Fibroblast of lung (primary cell): Measurements from ENCODE around the gene L3MBTL4. TPM values are rescaled to one million over a fixed set of nuclear protein-coding genes. Genes with fewer than 3 reads are reported as not detected.
"Not testable (repeated sequence)": the region's sequence is repeated elsewhere in the genome, so short reads cannot be mapped to it uniquely, and the experiment has no call there.

Experiments used
- DNase-seq, 2 donors: peaks; one replicate each; pipeline versions ENCODE4 v3.0.0 to v3.0.0-alpha.2; 2010; ENCODE audit warnings: low read depth in 2 of 2
- H2AFZ ChIP-seq: 2 replicates; pipeline ENCODE4 v1.5.1; 2012; ENCODE audit warnings: low read length, control low read depth, inconsistent platforms
- H3K27ac ChIP-seq: 2 replicates; pipeline ENCODE4 v1.5.1; 2011; ENCODE audit warnings: low read length, control low read depth; ENCODE audit not compliant: insufficient read depth
- H3K27me3 ChIP-seq: 2 replicates; pipeline ENCODE4 v1.5.1; 2011; ENCODE audit warnings: mild to moderate bottlenecking, low read length; ENCODE audit not compliant: control insufficient read depth, insufficient read depth
- H3K36me3 ChIP-seq: 2 replicates; pipeline ENCODE4 v1.5.1; 2011; ENCODE audit warnings: low read length; ENCODE audit not compliant: control insufficient read depth, insufficient read depth
- H3K4me1 ChIP-seq: 2 replicates; pipeline ENCODE4 v1.5.1; 2011; ENCODE audit warnings: low read length; ENCODE audit not compliant: control insufficient read depth, insufficient read depth; ENCODE audit errors: extremely low read depth
- H3K4me2 ChIP-seq: 2 replicates; pipeline ENCODE4 v1.5.1; 2011; ENCODE audit warnings: low read length, control low read depth; ENCODE audit not compliant: insufficient read depth; ENCODE audit errors: extremely low read depth
- H3K4me3 ChIP-seq, 4 experiments: fragments of 200-600 bp in 1 of 4; sonication (generic) in 1 of 4; replicated peaks in 1 of 4; 2 replicates each; pipeline ENCODE4 v1.5.1; 2011 to 2016; ENCODE audit warnings: low read length in 4 of 4, low read depth in 3 of 4, mild to moderate bottlenecking in 3 of 4, control low read depth in 2 of 4, inconsistent platforms in 1 of 4, mixed read lengths in 1 of 4; ENCODE audit not compliant: insufficient read depth in 1 of 4; ENCODE audit errors: control extremely low read depth in 1 of 4
- H3K79me2 ChIP-seq: 2 replicates; pipeline ENCODE4 v1.5.1; 2012; ENCODE audit warnings: mild to moderate bottlenecking, low read length, inconsistent platforms; ENCODE audit not compliant: control insufficient read depth, insufficient read depth
- H3K9ac ChIP-seq: 2 replicates; pipeline ENCODE4 v1.5.1; 2011; ENCODE audit warnings: mild to moderate bottlenecking, low read length, control low read depth; ENCODE audit not compliant: insufficient read depth
- H3K9me3 ChIP-seq: 2 replicates; pipeline ENCODE4 v1.5.1; 2012; ENCODE audit warnings: low read depth, low read length; ENCODE audit not compliant: control insufficient read depth, insufficient read depth
- H4K20me1 ChIP-seq: 2 replicates; pipeline ENCODE4 v1.5.1; 2011; ENCODE audit warnings: low read length; ENCODE audit not compliant: control insufficient read depth, insufficient read depth; ENCODE audit errors: extremely low read depth
- EZH2 ChIP-seq: IDR thresholded peaks from 2 replicates; pipeline ENCODE4 v1.5.1; 2012; ENCODE audit warnings: low read length, control low read depth, mild to moderate bottlenecking; ENCODE audit errors: missing control alignments
- polyA plus RNA-seq, 2 donors: library from polyadenylated mRNA; depleted of rRNA in 1 of 2; stranded (reverse) in 1 of 2; unstranded in 1 of 2; fragments of >200 nt; gene quantifications; 2 replicates each; pipeline ENCODE4 v1.2.1, GENCODE V29; 2011 to 2012; ENCODE audit warnings: missing spikeins in 1 of 2
- total RNA-seq: library from RNA; depleted of rRNA; stranded (reverse); fragments of >200 nt; gene quantifications from 2 replicates; pipeline ENCODE4 v1.2.1, GENCODE V29; 2014
- TF ChIP-seq, protein P1 (sequence below), 2 donors: IDR thresholded peaks in 1 of 2; conservative IDR thresholded peaks in 1 of 2; 1 replicate in 1 of 2; 2 replicates in 1 of 2; pipeline ENCODE4 v1.5.1; 2011 to 2012; ENCODE audit warnings: low read length in 2 of 2, control low read depth in 1 of 2, inconsistent platforms in 1 of 2, low read depth in 1 of 2, mild to moderate bottlenecking in 1 of 2

Gene L3MBTL4
- total and polyA plus RNA-seq, 2 donors (not counting 1 experiment from before 2014, with no cell fraction given) = 0.06 to 0.33 TPM

DNA sequence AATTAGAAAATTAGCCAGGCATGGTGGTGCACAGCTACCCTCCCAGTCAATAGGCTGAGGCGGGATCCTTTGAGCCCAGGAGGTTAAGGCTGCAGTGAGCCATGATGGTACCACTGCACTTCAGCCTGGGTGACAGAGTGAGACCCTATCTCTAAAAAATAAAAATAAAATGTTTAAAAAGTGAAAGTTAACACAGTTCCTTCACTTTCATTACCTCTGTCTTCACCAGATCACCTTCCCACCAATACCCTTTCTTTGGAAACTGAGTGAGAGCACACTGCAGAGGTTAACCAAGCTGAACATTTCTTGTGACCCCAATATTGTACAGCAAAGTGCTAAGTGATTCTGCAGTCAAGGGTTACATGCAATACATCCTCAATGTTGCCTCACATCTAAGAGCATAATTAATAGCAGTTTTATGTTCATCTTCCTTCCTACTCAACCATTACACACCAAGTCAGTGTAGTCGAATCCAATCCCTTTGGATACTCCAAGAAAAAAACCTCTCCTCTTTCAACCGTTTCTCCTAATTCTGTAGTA is 1.7 kb downstream of the L3MBTL4 start:
- no peak for DNase-seq
- H3K4me2 ChIP-seq = no peak overlapping the region
- no peaks in the 10 kb centered on the region for H4K20me1 ChIP-seq
- H3K4me1 ChIP-seq = no peaks in the 10 kb centered on the region
- H3K36me3 ChIP-seq = no peaks in the 10 kb centered on the region
- TF ChIP-seq, protein P1, sequence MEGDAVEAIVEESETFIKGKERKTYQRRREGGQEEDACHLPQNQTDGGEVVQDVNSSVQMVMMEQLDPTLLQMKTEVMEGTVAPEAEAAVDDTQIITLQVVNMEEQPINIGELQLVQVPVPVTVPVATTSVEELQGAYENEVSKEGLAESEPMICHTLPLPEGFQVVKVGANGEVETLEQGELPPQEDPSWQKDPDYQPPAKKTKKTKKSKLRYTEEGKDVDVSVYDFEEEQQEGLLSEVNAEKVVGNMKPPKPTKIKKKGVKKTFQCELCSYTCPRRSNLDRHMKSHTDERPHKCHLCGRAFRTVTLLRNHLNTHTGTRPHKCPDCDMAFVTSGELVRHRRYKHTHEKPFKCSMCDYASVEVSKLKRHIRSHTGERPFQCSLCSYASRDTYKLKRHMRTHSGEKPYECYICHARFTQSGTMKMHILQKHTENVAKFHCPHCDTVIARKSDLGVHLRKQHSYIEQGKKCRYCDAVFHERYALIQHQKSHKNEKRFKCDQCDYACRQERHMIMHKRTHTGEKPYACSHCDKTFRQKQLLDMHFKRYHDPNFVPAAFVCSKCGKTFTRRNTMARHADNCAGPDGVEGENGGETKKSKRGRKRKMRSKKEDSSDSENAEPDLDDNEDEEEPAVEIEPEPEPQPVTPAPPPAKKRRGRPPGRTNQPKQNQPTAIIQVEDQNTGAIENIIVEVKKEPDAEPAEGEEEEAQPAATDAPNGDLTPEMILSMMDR (conservative IDR thresholded peaks at IDR 0.05 in 1 of 2, IDR thresholded peaks at IDR 0.05 in 1 of 2; ENCODE audit: low read depth in 1 of 2, low read length in 2 of 2) = no peak
- no peak for TF ChIP-seq EZH2
- H3K4me3 ChIP-seq = no peak overlapping the region
- no peak overlapping the region for H2AFZ ChIP-seq
- H3K9me3 ChIP-seq = no peaks in the 10 kb centered on the region
- peaks cover 5% of the 10 kb centered on the region for H3K27me3 ChIP-seq
- no peak overlapping the region for H3K27ac ChIP-seq
- no peak overlapping the region for H3K9ac ChIP-seq
- no peaks in the 10 kb centered on the region for H3K79me2 ChIP-seq

DNA sequence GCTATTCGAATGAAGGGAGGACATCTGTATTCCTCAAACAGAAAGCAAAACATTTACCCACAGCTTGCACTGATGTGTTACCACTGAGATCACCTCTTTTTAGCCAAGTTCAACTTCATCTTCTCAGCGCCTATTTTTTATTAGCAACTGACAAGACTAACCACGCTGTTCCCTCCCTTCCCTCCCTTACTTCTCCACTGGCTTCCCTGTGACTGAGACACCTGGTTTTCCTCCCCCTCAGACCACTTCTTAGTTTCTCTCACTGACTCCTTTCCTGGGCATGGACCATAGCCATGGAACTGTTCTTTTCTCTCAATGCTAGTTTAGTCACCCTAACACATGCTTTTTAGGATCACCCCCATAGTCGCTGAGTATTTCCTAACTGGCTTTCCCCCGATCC is 3.3 kb downstream of the L3MBTL4 start:
- H3K9me3 ChIP-seq = no peaks in the 10 kb centered on the region
- H3K27ac ChIP-seq = no peak overlapping the region
- H3K27me3 ChIP-seq = peaks cover 5% of the 10 kb centered on the region
- no peak overlapping the region for H3K4me3 ChIP-seq
- no peaks in the 10 kb centered on the region for H3K79me2 ChIP-seq
- TF ChIP-seq, protein P1 (conservative IDR thresholded peaks at IDR 0.05 in 1 of 2, IDR thresholded peaks at IDR 0.05 in 1 of 2; ENCODE audit: low read depth in 1 of 2, low read length in 2 of 2) = no peak
- H3K4me2 ChIP-seq = no peak overlapping the region
- H4K20me1 ChIP-seq = no peaks in the 10 kb centered on the region
- no peak for DNase-seq
- no peak overlapping the region for H3K9ac ChIP-seq
- no peak overlapping the region for H2AFZ ChIP-seq
- no peaks in the 10 kb centered on the region for H3K4me1 ChIP-seq
- H3K36me3 ChIP-seq = no peaks in the 10 kb centered on the region

DNA sequence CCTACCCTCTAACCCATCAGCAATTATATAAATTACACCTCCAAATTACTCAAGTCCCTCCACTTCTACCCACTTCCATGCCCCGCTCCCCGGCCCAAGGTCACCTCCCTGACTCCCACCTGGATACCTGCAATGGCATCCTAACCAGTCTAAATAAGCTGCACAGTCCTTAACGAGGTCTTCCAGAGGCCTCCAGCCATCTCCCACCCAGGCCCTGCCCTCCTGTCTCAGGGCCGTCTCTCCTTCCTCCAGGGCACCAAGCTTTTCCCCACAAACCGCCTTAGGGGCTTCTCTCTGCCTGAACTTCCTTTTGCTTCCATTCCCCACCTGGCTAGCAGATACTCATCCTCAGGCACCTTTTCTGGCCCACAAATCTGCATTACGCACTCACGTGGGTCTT is 4.8 kb downstream of the L3MBTL4 start:
- H3K9ac ChIP-seq = no peak overlapping the region
- no peak overlapping the region for H3K4me3 ChIP-seq
- H3K27ac ChIP-seq = no peak overlapping the region
- H3K27me3 ChIP-seq = peaks cover 5% of the 10 kb centered on the region
- H3K4me1 ChIP-seq = no peaks in the 10 kb centered on the region
- H3K4me2 ChIP-seq = no peak overlapping the region
- H3K9me3 ChIP-seq = no peaks in the 10 kb centered on the region
- no peak overlapping the region for H2AFZ ChIP-seq
- H3K79me2 ChIP-seq = no peaks in the 10 kb centered on the region
- no peaks in the 10 kb centered on the region for H3K36me3 ChIP-seq
- DNase-seq = no peak
- no peaks in the 10 kb centered on the region for H4K20me1 ChIP-seq
- no peak for TF ChIP-seq EZH2
- TF ChIP-seq, protein P1 (conservative IDR thresholded peaks at IDR 0.05 in 1 of 2, IDR thresholded peaks at IDR 0.05 in 1 of 2; ENCODE audit: low read depth in 1 of 2, low read length in 2 of 2) = no peak

DNA sequence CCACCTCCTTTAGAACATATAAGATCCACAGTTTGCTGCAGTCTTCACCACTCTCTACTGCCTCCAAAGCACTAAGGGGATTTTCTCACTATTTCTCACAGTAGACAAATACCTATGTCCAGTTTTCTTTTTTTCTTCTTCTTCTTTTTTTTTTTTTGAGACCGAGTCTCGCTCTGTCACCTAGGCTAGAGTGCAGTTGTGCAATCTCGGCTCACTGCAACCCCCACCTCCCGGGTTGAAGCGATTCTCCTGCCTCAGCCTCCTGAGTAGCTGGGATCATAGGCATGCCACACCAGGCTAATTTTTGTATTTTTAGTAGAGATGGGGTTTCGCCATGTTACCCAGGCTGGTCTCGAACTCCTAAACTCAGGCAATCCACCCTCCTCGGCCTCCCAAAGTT is 6.2 kb downstream of the L3MBTL4 start:
- not testable (repeated sequence) for H2AFZ ChIP-seq, H3K79me2 ChIP-seq

More for the DNA sequence above, 6.2 kb downstream of the L3MBTL4 start:
- not testable (repeated sequence) for H3K4me3 ChIP-seq, H3K9ac ChIP-seq, DNase-seq, H3K4me2 ChIP-seq, H3K9me3 ChIP-seq, H3K4me1 ChIP-seq, H3K27ac ChIP-seq, H3K27me3 ChIP-seq, H4K20me1 ChIP-seq, H3K36me3 ChIP-seq
